Stimulated activated CD8-positive, alpha-beta memory T cell treated with anti-CD3 and anti-CD28 coated beads, Interleukin-4, amount 100 ng/mL, for 48 hours (primary cell): ENCODE measurements around the gene DTNB.

Experiments used
- DNase-seq: peaks from one replicate; pipeline ENCODE4 v3.0.0-alpha.2; 2020

The DTNB gene

GRCh38 chr2:25362049-25362433 lies 311.3 kb downstream of the DTNB start:
- DNase-seq = peak; percentile 99

- no peak for DNase-seq
These were observed 311.9 kb downstream of the DTNB start for GRCh38 chr2:25361261-25362048.

- no peak for DNase-seq
These were observed 314.5 kb downstream of the DTNB start for GRCh38 chr2:25358836-25359235.

- no peak for DNase-seq
These were observed 315.0 kb downstream of the DTNB start for GRCh38 chr2:25358249-25358815.

GRCh38 chr2:25356088-25356487 lies 317.3 kb downstream of the DTNB start:
- DNase-seq = no peak

- no peak for DNase-seq
These were observed 318.1 kb downstream of the DTNB start for GRCh38 chr2:25355270-25355669.

- DNase-seq = no peak
These were observed 319.3 kb downstream of the DTNB start for GRCh38 chr2:25354116-25354515.

GRCh38 chr2:25349397-25349796 lies 324.0 kb downstream of the DTNB start:
- DNase-seq = no peak

GRCh38 chr2:25347846-25348245 lies 325.5 kb downstream of the DTNB start:
- no peak for DNase-seq

- DNase-seq = peak; percentile 72
These were observed 326.1 kb downstream of the DTNB start for GRCh38 chr2:25347205-25347815.

- DNase-seq = no peak
These were observed 330.1 kb downstream of the DTNB start for GRCh38 chr2:25343187-25343825.

- peak; percentile 86 for DNase-seq
These were observed 330.8 kb downstream of the DTNB start for GRCh38 chr2:25342372-25343186.

GRCh38 chr2:25341753-25342371 lies 331.5 kb downstream of the DTNB start, which contains the start of gene DNMT3A:
Gene DNMT3A (minus strand): TSS chr2:25341925. CDS start chr2:25313984, 27,941 bp downstream.
- DNase-seq = peak; percentile 70

- peak; percentile 51 for DNase-seq
These were observed 332.2 kb downstream of the DTNB start for GRCh38 chr2:25341011-25341727.

- peak; percentile 49 for DNase-seq
These were observed 333.0 kb downstream of the DTNB start for GRCh38 chr2:25340181-25340921.

- DNase-seq = no peak
These were observed 333.6 kb downstream of the DTNB start for GRCh38 chr2:25339791-25340180.

GRCh38 chr2:25339211-25339674 lies 334.1 kb downstream of the DTNB start:
- no peak for DNase-seq

GRCh38 chr2:25338401-25338800 lies 335.0 kb downstream of the DTNB start:
- no peak for DNase-seq

- DNase-seq = no peak
These were observed 335.5 kb downstream of the DTNB start for GRCh38 chr2:25337891-25338290.

- DNase-seq = no peak
These were observed 336.1 kb downstream of the DTNB start for GRCh38 chr2:25337276-25337675.

GRCh38 chr2:25336383-25336841 lies 337.0 kb downstream of the DTNB start:
- no peak for DNase-seq
